ENCODE measurements around the gene CA4.

DNA sequence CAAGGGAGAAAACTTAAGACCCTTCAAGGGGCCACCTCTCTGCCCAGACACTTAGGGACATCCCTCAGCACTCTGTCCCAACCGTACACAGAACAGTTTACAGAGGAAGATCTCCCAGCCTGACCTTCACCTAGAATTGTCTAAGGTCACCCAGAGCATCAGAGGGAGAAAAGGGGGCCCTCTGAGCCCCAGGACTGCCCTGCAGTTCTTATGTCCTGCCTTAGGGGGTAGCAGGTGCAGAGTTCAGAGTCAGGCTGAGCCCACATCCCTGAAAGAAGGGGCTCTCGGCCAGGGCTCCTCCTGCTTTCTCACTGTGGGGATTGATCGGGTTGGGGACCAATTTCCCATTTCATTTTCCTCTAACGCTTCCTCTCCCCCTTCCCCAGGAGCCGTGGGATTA, 15.4 kb downstream of the CA4 start:
- TF ChIP-seq, protein P1, sequence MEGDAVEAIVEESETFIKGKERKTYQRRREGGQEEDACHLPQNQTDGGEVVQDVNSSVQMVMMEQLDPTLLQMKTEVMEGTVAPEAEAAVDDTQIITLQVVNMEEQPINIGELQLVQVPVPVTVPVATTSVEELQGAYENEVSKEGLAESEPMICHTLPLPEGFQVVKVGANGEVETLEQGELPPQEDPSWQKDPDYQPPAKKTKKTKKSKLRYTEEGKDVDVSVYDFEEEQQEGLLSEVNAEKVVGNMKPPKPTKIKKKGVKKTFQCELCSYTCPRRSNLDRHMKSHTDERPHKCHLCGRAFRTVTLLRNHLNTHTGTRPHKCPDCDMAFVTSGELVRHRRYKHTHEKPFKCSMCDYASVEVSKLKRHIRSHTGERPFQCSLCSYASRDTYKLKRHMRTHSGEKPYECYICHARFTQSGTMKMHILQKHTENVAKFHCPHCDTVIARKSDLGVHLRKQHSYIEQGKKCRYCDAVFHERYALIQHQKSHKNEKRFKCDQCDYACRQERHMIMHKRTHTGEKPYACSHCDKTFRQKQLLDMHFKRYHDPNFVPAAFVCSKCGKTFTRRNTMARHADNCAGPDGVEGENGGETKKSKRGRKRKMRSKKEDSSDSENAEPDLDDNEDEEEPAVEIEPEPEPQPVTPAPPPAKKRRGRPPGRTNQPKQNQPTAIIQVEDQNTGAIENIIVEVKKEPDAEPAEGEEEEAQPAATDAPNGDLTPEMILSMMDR (IDR thresholded peaks at IDR 0.05; ENCODE audit: low read depth, low read length), result no peak
- TF ChIP-seq POLR2A (IDR thresholded peaks at IDR 0.05; ENCODE audit: extremely low read depth, insufficient read length), result no peak

Measured in NB4 (cell line).